GM12875 (cell line): ENCODE measurements around the gene OSBPL8.

Experiments used
- H3K4me3 ChIP-seq: one replicate; pipeline ENCODE4 v1.5.1; 2011; ENCODE audit warnings: low read depth, low read length, control low read depth
- CTCF ChIP-seq: IDR thresholded peaks from 2 replicates; pipeline ENCODE4 v1.5.1; 2011; ENCODE audit warnings: low read depth, mild to moderate bottlenecking, control low read depth, inconsistent platforms, low read length, moderate library complexity, borderline replicate concordance; ENCODE audit not compliant: insufficient read depth

Gene OSBPL8

GRCh38 chr12:76548222-76548837, 11.2 kb downstream of the OSBPL8 start:
- no peak overlapping the region for H3K4me3 ChIP-seq
- TF ChIP-seq CTCF, result no peak

- no peak for TF ChIP-seq CTCF
- no peak overlapping the region for H3K4me3 ChIP-seq
Observed at GRCh38 chr12:76547526-76547925, 12.0 kb downstream of the OSBPL8 start.

GRCh38 chr12:76546889-76547288, 12.7 kb downstream of the OSBPL8 start:
- H3K4me3 ChIP-seq, result no peak overlapping the region
- TF ChIP-seq CTCF, result no peak

- no peak overlapping the region for H3K4me3 ChIP-seq
- no peak for TF ChIP-seq CTCF
Observed at GRCh38 chr12:76545486-76545885, 14.1 kb downstream of the OSBPL8 start.

- no peak overlapping the region for H3K4me3 ChIP-seq
- TF ChIP-seq CTCF, result no peak
Observed at GRCh38 chr12:76544601-76545261, 14.8 kb downstream of the OSBPL8 start.

- no peak overlapping the region for H3K4me3 ChIP-seq
- no peak for TF ChIP-seq CTCF
Observed at GRCh38 chr12:76543813-76544347, 15.7 kb downstream of the OSBPL8 start.

- no peak overlapping the region for H3K4me3 ChIP-seq
- TF ChIP-seq CTCF, result no peak
Observed at GRCh38 chr12:76542908-76543307, 16.7 kb downstream of the OSBPL8 start.
